SU-DHL-6 (cell line): ENCODE measurements around the gene PTPRG.

Source experiments
- H2AFZ ChIP-seq: fragments of 200-600 bp; sonication (generic); 2 replicates; pipeline ENCODE4 v1.6.1; 2014; ENCODE audit warnings: low read depth, mild to moderate bottlenecking, moderate library complexity, mixed read lengths, antibody characterized with exemption, low read length; ENCODE audit not compliant: severe bottlenecking
- H3F3A ChIP-seq: fragments of 200-600 bp; shearing (Covaris generic); 2 replicates; pipeline ENCODE4 v1.6.0; 2016; ENCODE audit warnings: antibody characterized with exemption, mild to moderate bottlenecking; ENCODE audit not compliant: insufficient read depth
- H3K27ac ChIP-seq: fragments of 200-600 bp; sonication (generic); 2 replicates; pipeline ENCODE4 v1.5.1; 2016; ENCODE audit warnings: low read depth, mild to moderate bottlenecking, low read length, moderate library complexity, mixed read lengths
- H3K27me3 ChIP-seq: fragments of 200-600 bp; sonication (generic), shearing (Covaris generic); 2 replicates; pipeline ENCODE4 v1.6.0; 2014; ENCODE audit warnings: mild to moderate bottlenecking, low read length
- H3K36me3 ChIP-seq: fragments of 200-600 bp; sonication (generic); 2 replicates; pipeline ENCODE4 v1.6.1; 2014; ENCODE audit warnings: mild to moderate bottlenecking, low read length, mixed read lengths
- H3K4me2 ChIP-seq: fragments of 300-600, 200-600 bp; shearing (Covaris generic), sonication (generic); 2 replicates; pipeline ENCODE4 v1.6.0; 2014; ENCODE audit warnings: low read length, low read depth, mild to moderate bottlenecking; ENCODE audit not compliant: poor library complexity, severe bottlenecking
- H3K4me3 ChIP-seq: fragments of 200-600 bp; sonication (generic); 2 replicates; pipeline ENCODE4 v1.5.1; 2014; ENCODE audit warnings: antibody characterized with exemption, low read length, mild to moderate bottlenecking, mixed read lengths; ENCODE audit not compliant: insufficient read depth, poor library complexity, severe bottlenecking
- H3K79me2 ChIP-seq: fragments of 200-600 bp; sonication (generic); 2 replicates; pipeline ENCODE4 v1.6.1; 2014; ENCODE audit warnings: mild to moderate bottlenecking, low read length, moderate library complexity; ENCODE audit not compliant: insufficient read depth
- H3K9ac ChIP-seq: fragments of 200-600 bp; sonication (generic); 2 replicates; pipeline ENCODE4 v1.7.0; 2014; ENCODE audit warnings: mild to moderate bottlenecking, low read length
- H3K9me2 ChIP-seq: fragments of 200-600 bp; sonication (generic); replicated peaks from 2 replicates; pipeline ENCODE4 v1.6.1; 2014; ENCODE audit warnings: low read length; ENCODE audit not compliant: insufficient read depth
- H3K9me3 ChIP-seq: fragments of 200-600 bp; sonication (generic); 2 replicates; pipeline ENCODE4 v1.6.1; 2014; ENCODE audit warnings: low read length, mixed read lengths; ENCODE audit not compliant: insufficient read depth
- H4K20me1 ChIP-seq: fragments of 200-600 bp; sonication (generic); 2 replicates; pipeline ENCODE4 v1.6.1; 2014; ENCODE audit warnings: low read depth, mild to moderate bottlenecking, antibody characterized with exemption, low read length, moderate library complexity, mixed read lengths
- EZH2phosphoT487 ChIP-seq: fragments of 200-600 bp; sonication (generic), shearing (Covaris generic); conservative IDR thresholded peaks from 2 replicates; pipeline ENCODE4 v1.6.1; 2018; ENCODE audit warnings: mild to moderate bottlenecking, antibody characterized with exemption, low read length, moderate library complexity, mixed read lengths
- TF ChIP-seq, protein P1 (sequence below): fragments of 200-600 bp; sonication (generic); IDR thresholded peaks from one replicate; pipeline ENCODE4 v1.5.1; 2017; ENCODE audit warnings: antibody characterized with exemption, mild to moderate bottlenecking, low read length, moderate library complexity; ENCODE audit not compliant: insufficient read depth, poor library complexity, severe bottlenecking

The PTPRG gene

DNA sequence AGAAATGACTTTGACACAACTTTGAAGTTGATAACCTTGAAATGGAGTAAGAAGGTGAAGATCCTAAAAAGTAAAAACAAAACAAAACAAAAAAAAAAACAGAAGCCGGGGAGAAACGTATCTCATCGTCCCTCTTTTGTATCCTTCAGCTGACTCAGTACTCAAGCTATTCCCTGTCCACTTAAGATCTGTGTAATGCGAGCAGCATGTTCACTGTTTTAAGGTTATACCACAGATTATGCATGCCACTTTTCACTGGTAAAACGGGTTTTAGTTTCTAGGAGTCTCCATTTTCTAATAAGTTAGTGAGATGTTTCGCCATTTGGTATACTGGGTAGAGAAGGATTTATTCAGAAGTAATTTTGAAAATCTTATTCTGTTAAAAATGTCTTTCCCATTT, 487.7 kb downstream of the PTPRG start:
- Histone ChIP-seq H3K27me3 (no peaks in the 10 kb centered on the region), H3K4me2 (no peak overlapping the region), H3K4me3 (no peak overlapping the region), H3K9me2 (no peaks in the 10 kb centered on the region), H3K79me2 (no peaks in the 10 kb centered on the region), H4K20me1 (no peaks in the 10 kb centered on the region), H3K27ac (no peak overlapping the region), H3K9ac (no peak overlapping the region), H2AFZ (no peak overlapping the region), H3F3A (no peaks in the 10 kb centered on the region), H3K36me3 (no peaks in the 10 kb centered on the region), H3K9me3 (no peaks in the 10 kb centered on the region)
- TF ChIP-seq, protein P1, sequence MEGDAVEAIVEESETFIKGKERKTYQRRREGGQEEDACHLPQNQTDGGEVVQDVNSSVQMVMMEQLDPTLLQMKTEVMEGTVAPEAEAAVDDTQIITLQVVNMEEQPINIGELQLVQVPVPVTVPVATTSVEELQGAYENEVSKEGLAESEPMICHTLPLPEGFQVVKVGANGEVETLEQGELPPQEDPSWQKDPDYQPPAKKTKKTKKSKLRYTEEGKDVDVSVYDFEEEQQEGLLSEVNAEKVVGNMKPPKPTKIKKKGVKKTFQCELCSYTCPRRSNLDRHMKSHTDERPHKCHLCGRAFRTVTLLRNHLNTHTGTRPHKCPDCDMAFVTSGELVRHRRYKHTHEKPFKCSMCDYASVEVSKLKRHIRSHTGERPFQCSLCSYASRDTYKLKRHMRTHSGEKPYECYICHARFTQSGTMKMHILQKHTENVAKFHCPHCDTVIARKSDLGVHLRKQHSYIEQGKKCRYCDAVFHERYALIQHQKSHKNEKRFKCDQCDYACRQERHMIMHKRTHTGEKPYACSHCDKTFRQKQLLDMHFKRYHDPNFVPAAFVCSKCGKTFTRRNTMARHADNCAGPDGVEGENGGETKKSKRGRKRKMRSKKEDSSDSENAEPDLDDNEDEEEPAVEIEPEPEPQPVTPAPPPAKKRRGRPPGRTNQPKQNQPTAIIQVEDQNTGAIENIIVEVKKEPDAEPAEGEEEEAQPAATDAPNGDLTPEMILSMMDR, result no peak
- TF ChIP-seq EZH2phosphoT487, result no peak

DNA sequence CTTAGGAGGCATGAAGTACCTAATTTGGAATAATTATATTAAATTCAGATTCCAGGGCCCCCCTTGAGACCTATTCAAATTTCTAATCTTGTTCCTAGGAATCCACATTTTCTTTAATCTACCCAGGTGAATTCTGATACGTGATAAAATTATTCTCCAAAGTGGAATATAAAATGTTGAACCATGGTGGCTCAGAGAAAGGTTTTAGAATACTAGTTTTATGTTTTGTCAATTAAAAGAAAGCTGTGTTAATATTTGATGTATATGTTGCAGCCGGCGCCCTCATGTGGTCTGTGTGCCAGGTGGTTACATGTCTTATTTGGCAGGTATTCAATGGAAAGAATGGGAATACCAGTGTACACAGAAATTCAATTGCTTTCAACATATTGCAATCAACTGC, 490.1 kb downstream of the PTPRG start:
- no peaks in the 10 kb centered on the region for H3K79me2 ChIP-seq

DNA sequence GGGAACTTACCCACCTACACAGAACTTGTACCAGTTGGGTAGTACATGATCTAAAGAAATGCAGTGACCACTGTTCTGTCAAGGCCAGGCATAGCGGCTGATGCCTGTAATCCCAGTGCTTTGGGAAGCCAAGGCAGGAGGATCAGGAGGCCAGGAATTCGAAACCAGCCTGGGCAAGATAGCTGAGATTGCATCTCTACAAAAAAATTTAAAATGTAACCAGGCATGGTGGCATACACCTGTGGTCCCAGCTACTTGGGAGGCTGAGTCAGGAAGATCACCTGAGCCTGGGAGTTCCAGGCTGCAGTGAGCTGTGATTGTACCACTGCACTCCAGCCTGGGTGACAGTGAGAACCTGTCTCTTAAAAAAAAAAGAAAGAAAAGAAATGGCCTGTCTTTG, 491.0 kb downstream of the PTPRG start:
- H3K4me2 ChIP-seq, result no peak overlapping the region
- H3K36me3 ChIP-seq, result no peaks in the 10 kb centered on the region
- no peak overlapping the region for H2AFZ ChIP-seq
- H4K20me1 ChIP-seq, result no peaks in the 10 kb centered on the region
- H3K27ac ChIP-seq, result no peak overlapping the region
- no peaks in the 10 kb centered on the region for H3K9me3 ChIP-seq
- H3F3A ChIP-seq, result no peaks in the 10 kb centered on the region
- H3K9me2 ChIP-seq, result no peaks in the 10 kb centered on the region
- no peaks in the 10 kb centered on the region for H3K27me3 ChIP-seq
- no peak overlapping the region for H3K4me3 ChIP-seq
- TF ChIP-seq EZH2phosphoT487, result no peak
- TF ChIP-seq, protein P1, result no peak
- no peaks in the 10 kb centered on the region for H3K79me2 ChIP-seq
- H3K9ac ChIP-seq, result no peak overlapping the region

More for the DNA sequence above, 490.1 kb downstream of the PTPRG start:
- Histone ChIP-seq H3K36me3 (no peaks in the 10 kb centered on the region), H4K20me1 (no peaks in the 10 kb centered on the region), H3F3A (no peaks in the 10 kb centered on the region), H3K4me3 (no peak overlapping the region), H3K9me3 (no peaks in the 10 kb centered on the region), H3K9ac (no peak overlapping the region), H3K9me2 (no peaks in the 10 kb centered on the region), H3K27ac (no peak overlapping the region), H3K4me2 (no peak overlapping the region), H3K27me3 (no peaks in the 10 kb centered on the region), H2AFZ (no peak overlapping the region)
- TF ChIP-seq, protein P1, result no peak
- TF ChIP-seq EZH2phosphoT487, result no peak

DNA sequence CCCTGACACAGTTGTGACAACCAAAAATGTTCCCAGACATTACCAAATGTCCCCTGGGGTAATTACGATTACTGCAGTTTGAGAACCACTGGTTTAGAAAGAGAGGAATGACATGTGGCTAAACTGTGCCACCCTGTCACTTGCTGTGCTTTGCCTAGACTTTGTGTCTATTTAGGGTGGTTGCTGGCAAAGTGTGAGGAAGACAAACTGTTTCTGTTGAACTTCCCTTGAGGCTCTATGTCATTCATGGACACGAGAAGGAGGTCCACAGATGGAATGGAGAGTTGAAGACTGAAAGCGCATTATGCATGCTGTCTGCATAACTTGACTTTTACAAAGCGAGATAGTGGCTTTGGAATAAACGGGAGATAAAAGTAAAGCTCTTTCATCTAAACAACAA, 495.3 kb downstream of the PTPRG start:
- H3K9ac ChIP-seq, result no peak overlapping the region
- H3F3A ChIP-seq, result no peaks in the 10 kb centered on the region
- no peaks in the 10 kb centered on the region for H4K20me1 ChIP-seq
- H2AFZ ChIP-seq, result no peak overlapping the region
- no peaks in the 10 kb centered on the region for H3K27me3 ChIP-seq
- no peaks in the 10 kb centered on the region for H3K36me3 ChIP-seq
- no peak overlapping the region for H3K4me2 ChIP-seq
- H3K4me3 ChIP-seq, result no peak overlapping the region
- TF ChIP-seq, protein P1, result no peak
- no peak for TF ChIP-seq EZH2phosphoT487
- no peaks in the 10 kb centered on the region for H3K79me2 ChIP-seq
- no peaks in the 10 kb centered on the region for H3K9me3 ChIP-seq
- H3K9me2 ChIP-seq, result no peaks in the 10 kb centered on the region
- H3K27ac ChIP-seq, result no peak overlapping the region
